HPDE6-E6E7 (cell line): ENCODE results near the gene TRIM69.
"Not testable (repeated sequence)": the region's sequence is repeated elsewhere in the genome, so short reads cannot be mapped to it uniquely, and the experiment has no call there.

ENCODE experiments used
- DNase-seq: peaks from one replicate; pipeline ENCODE4 v3.0.0; 2011; ENCODE audit warnings: missing footprints; ENCODE audit errors: extremely low spot score

The TRIM69 gene

GRCh38 chr15:44716983-44717602 lies 19.2 kb upstream of the TRIM69 start:
- no peak for DNase-seq

- no peak for DNase-seq
Measured at GRCh38 chr15:44718180-44718926, 18.0 kb upstream of the TRIM69 start.

DNA sequence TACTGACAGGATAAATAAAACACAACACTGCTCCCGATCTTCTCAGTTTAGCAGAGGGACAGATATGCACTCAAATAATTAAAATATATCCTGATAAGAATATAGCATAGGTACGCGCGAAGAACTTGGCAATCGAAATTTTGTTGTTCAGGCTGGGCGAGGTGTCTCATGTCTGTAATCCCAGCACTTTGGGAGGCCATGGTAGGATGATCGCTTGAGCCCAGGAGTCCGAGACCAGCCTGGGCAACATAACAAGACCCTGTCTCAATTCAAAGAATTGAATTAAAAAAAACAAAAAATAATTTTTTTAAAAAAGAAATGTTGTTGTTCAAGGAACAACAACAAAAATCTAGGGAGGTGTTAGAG lies 17.4 kb upstream of the TRIM69 start:
- no peak for DNase-seq

DNA sequence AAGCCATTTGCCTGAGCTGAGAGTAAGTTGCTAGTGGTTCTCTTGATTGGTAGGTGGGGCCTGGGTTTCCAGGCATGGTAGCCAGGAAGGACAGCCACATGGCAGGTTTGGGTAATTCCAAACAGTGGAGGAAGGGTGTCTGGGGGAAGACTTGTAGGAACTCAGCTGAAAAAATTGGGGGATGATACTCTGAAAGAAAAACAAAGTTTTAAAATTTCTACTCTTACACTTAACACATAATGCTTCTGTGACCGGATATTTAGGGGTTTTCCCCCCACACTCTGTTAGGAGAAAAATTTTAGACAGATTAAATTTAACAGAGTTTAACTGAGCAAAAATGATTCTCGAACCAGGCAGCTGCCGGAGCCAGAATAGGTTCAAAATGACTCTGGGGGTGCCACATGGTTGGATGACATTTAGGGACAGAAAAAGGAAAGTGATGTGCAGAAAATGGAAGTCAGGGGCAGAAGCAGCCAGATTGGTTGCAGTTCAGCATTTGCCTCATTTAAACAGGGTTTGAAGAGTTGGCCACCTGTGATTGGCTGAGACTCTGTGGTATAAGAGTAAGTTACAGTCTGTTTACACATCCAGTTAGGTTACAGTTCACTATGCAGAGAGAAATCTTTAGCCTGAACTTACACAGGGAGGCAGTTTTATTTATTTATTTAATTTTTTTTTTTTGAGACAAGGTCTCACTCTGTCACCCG lies 16.9 kb upstream of the TRIM69 start:
- DNase-seq = no peak

GRCh38 chr15:44720000-44720435 lies 16.3 kb upstream of the TRIM69 start:
- not testable (repeated sequence) for DNase-seq

DNA sequence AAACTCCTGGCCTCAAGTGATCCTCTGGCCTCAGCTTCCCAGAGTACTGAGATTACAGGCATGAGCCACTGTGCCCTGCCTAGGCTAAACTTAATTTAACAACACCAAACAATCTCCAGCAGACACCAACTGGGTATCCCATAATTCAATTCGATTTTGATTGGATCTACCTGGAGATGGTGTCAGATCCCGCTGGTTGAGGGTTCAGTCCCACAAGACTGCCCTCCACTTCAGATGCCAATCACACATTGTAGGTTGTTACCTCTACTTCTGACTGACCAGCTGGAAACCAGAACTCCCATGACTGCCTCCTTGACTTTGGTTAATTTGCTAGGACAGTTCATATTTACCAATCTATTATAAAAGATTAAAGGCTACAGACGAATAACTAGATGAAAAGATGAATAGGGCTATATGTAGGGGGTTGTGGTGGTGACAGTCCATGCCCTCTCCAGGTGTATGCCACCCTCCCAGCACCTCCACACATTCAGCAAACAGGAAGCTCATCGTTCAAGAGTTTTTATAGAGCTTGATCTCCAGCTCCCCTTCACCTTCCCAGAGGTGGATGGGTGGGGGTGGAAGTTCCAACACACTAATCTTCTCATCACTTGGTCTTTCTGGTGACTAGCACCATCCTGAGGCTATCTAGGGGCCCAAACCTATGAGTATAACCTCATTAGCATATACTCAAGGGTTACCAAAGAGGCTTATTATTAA lies 15.7 kb upstream of the TRIM69 start:
- no peak for DNase-seq

GRCh38 chr15:44722011-44722410 lies 14.3 kb upstream of the TRIM69 start:
- DNase-seq = no peak

GRCh38 chr15:44726136-44726535 lies 10.2 kb upstream of the TRIM69 start:
- DNase-seq = no peak

DNA sequence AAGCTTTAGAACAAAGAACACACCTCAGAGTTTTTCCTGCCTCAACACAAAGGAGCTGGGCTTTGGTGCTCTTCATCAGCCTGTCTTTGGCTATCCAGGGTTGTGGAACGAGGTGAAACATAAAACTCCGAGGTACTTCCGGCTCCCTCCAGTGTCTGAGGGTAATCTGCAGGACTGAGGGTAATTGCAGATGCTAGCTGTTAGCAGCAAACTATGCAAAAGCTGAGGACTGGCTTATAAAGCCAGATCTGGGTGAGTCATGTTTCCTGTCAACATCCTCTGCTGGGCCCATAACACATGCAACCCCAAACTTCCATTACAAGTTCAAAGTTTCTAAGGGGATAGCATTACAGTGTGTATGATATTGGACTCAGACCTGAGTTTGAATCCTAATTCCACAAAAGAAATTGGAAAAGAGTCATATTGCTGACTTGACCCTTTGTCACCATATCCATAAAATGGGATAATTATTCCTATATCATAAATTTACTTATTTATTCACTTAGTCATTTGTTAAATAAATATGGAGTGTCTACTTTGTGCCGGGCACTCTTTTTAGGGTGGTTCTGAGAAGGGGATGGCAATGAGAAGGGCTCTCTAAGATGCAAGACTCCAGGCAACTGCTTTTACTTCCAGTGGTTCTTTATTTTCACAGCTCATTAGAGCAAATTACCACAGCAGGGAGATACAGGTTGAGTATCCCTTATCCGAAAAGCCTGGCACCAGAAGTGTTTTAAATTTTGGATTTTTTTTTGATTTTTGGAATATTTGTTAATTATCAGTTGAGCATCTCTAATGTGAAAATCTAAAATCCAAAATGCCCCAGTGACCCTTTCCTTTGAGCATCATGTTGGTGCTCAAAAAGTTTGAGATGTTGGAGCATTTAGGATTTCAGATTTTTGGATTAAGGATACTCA lies 9.5 kb upstream of the TRIM69 start:
- no peak for DNase-seq

DNA sequence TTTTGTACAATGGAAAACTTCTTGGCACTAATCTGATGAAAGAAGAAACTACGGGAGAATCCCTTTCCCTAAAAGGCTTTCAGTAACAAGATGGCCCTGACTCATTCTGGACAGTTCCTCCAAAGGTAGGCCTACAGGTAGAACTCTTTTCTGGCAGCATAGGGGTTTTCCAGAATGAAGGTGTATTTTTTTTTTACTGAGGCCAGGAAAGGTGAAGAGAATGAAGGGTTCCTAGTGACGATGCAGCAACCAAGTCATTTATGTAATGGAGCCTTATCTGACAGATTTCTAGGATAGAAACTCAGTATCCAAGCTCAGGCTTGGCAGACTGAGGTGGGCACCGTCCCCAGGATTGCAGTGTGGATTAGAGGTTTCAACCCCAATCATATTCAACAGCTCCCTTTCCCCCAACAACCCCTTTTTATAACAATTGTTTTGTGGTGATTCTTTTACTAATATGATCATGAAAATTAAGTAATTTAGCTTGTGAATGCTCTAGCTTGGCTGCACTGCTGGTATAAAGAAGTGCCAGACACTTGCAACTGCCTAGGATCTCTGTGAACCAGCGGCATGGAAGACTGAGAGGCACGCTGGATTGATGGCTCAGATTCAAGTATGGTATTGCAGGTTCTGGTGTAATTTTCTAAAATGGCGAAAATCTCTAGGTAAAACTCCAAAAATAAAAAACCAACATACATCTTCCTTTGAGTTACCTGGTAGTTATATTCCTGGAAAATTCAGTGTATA lies 8.7 kb upstream of the TRIM69 start:
- DNase-seq = no peak

DNA sequence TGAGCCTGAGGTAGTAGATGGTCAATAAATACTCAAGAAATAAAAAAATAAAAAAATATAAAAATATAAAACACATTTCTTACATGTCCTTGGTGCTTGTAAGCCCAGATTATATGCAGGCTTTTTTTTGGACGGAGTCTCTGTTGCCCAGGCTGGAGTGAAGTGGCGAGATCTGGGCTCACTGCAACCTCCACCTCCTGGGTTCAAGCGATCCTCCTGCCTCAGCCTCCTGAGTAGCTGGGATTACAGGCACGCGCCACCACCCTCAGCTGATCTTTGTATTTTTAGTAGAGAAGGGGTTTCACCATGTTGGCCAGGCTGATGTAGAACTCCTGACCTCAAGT lies 8.1 kb upstream of the TRIM69 start:
- DNase-seq = not testable (repeated sequence)

DNA sequence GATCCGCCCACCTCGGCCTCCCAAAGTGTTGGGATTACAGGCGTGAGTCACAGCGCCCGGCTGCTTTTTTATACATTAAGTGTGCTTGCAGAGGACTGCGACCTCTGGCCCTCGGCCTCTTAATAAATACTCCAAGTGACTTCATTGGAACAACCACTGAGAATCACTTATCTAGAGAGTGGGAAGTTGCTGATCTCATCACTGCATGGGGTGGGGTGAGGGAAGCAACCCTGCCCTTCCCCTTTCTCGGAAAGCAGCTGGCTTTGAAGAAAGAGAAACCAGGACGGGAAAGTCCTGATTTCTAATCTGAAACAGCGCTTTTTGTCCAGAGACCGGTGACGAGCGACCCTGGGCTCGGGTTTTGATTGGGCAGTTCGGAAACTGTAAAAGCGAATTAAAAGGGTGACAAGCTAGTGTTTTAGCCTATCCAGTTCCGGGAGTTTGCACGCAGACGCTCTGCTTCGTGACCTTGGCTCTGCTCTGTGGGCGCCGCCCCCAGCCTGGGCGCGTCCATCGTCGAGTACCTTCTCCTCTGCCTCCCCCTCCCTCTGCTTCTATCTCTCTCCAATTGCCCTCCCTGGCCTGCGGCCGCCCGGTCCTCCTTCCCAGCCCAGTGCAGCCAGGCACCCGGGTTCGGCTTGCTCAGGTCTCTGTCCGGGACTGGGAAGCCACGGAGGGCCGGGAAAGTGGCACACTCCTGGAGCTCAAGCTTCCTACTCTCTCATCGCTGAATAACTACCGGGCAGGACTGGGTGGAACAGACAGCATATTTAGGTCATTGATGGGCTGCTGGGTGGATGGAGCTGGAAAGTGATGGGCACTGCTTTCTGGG lies 7.5 kb upstream of the TRIM69 start:
- peak; percentile 91 for DNase-seq

GRCh38 chr15:44729408-44730127 lies 6.8 kb upstream of the TRIM69 start:
- DNase-seq = no peak

GRCh38 chr15:44734839-44735481 lies 1.4 kb upstream of the TRIM69 start:
- no peak for DNase-seq

GRCh38 chr15:44735482-44736180 lies 697 bp upstream of the TRIM69 start:
- DNase-seq = no peak

GRCh38 chr15:44738340-44738984 lies 2.1 kb downstream of the TRIM69 start:
- DNase-seq = no peak

DNA sequence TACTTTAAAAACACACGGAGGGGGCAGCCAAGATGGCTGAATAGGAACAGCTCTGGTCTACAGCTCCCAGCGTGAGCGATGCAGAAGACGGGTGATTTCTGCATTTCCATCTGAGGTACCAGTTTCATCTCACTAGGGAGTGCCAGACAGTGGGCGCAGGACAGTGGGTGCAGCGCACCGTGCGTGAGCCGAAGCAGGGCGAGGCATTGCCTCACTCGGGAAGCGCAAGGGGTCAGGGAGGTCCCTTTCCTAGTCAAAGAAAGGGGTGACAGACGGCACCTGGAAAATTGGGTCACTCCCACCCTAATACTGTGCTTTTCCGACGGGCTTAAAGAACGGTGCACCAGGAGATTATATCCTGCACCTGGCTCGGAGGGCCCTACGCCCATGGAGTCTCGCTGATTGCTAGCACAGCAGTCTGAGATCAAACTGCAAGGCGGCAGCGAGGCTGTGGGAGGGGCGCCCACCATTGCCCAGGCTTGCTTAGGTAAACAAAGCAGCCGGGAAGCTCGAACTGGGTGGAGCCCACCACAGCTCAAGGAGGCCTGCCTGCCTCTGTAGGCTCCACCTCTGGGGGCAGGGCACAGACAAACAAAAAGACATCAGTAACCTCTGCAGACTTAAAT lies 3.0 kb downstream of the TRIM69 start:
- not testable (repeated sequence) for DNase-seq
